Activated T-helper 1 cell treated with Interleukin-2 at 50 U/mL for 16 hours (primary cell): ENCODE results near the gene KRR1.
"Not testable (repeated sequence)": the region's sequence is repeated elsewhere in the genome, so short reads cannot be mapped to it uniquely, and the experiment has no call there.

Experiments
- DNase-seq: peaks from one replicate; pipeline ENCODE4 v3.0.0-alpha.2; 2020; ENCODE audit warnings: low read depth

The KRR1 gene

DNA sequence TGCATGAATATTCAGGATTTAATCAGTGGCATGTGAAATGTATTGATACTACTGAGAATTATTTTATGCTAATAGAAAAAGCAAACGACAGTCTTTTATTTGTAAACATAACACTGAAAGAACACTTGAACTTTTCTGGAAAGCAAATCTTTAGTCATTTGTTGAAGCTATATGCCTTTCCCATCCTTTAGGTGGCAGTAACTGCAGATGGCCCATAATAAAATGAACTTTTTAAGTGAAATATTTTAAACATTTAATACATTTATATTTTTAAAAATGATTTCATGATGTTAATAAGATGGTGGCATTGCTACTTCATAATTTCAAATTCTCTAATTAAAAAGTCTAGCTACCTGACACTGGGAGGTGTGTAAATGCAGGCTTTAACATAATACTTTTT lies 13.9 kb upstream of the KRR1 start:
- DNase-seq, result no peak

DNA sequence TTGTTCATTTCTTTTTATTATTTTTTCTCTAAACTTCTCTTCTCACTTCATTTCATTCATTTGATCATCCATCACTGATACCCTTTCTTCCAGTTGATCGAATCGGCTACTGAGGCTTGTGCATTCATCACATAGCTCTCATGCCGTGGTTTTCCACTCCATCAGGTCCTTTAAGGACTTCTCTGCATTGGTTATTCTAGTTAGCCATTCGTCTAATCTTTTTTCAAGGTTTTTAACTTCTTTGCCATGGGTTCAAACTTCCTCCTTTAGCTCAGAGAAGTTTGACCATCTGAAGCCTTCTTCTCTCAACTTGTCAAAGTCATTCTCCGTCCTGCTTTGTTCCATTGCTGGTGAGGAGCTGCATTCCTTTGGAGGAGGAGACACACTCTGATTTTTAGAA lies 10.7 kb upstream of the KRR1 start:
- DNase-seq, result not testable (repeated sequence)

DNA sequence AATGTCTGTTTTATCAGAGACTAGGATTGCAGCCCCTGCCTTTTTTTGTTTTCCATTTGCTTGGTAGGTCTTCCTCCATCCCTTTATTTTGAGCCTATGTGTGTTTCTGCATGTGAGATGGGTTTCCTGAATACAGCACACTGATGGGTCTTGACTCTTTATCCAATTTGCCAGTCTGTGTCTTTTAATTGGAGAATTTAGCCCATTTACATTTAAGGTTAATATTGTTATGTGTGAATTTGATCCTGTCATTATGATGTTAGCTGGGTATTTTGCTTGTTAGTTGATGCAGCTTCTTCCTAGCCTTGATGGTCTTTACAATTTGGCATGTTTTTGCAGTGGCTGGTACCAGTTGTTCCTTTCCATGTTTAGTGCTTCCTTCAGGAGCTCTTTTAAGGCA lies 9.8 kb upstream of the KRR1 start:
- not testable (repeated sequence) for DNase-seq

DNA sequence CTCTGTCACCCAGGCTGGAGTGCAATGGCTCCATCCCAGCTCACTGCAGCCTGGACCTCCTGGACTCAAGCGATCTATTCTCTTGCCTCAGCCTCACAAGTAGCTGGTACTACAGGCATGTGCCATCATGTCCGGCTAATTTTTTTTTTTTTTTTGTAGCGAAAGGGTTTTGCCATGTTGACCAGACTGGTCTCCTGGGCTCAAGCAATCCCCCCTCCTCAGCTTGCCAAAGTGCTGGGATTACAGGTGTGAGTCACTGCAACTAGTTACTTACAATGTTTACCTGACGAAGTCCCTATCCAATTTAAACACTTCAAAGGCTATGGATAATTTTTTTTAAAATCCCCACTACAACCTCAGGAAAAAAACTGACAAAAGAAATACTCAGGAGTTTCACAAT lies 1.8 kb downstream of the KRR1 start:
- no peak for DNase-seq

DNA sequence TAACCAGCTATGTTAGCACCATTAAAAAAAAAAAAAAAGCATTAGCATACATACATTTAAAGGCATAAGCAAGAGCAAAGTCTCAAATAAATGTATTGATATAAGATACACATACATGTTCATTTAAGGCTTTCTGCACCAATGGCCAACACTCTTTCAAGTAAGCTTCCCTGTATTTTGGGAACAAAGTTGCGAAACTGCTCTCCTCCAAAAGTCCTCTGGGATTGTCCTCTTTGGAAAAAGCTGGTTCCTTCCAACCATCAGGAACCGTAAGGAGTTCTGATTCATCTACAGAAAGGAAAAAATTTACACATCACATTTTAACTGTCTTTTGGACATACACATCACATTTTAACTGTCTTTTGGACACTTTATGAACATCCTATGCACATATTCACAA lies 3.2 kb downstream of the KRR1 start:
- no peak for DNase-seq

DNA sequence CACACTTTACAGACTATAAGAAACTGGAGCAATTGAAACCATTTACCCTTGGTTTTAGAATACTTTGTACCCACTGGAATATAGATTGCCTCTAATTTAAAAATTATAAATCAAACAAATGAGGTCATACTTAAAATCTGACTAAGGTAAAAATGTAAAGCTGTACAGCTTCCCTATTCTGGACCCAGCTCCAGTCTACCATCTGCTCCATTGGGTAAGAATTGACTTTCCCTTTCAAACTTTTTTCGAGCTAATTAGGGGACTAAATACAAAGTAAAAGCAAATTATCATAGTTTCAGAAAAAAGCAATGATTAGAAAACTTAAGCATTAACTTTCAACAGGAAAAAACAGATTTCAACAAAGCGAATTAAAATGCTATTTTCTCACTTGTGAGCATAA lies 4.3 kb downstream of the KRR1 start:
- DNase-seq, result no peak

DNA sequence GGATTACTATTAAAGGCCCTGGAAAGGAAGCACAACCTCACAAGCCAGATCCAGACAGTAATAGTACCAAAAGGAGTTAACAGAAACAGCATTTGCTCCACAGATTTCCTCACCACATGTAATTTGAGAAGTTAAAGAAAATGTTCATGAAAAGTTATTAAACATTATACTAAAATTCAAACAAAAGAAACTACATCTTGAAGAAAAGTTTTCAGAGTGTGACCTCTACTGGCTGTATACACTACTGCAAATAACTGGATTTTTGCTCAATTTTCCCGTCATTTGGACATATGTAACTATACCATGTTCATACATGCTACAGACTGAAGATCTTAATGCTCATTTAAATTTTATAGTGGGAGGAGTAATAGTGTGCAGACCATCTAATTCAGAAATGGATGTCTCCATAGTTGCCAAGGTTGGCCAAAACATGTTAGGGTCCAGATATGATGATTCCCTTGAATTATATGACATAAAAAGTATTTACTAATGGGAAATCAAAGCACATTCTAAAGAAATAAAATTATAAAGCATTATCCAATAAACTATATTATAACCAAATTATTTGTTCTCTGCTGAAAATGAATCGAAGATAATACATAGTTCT lies 5.6 kb downstream of the KRR1 start:
- no peak for DNase-seq

DNA sequence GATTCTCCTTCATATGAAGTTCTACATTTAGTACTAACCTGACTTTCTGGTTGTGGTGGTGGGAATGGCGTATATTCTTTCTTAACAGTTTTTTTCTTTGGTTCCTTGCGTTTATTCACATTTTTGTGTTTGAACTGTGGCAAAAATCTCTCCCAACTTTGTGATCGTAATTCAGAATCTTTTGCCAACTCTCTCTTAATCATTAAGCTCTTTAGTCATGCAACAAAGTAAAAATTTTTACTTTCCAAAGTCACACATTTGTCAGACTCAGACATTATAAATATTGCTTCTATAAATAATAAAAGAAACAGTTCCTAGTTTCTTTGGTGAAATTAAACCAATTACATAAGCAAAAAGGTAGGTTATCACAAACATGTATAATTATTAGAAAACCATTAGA lies 7.5 kb downstream of the KRR1 start:
- DNase-seq, result no peak

DNA sequence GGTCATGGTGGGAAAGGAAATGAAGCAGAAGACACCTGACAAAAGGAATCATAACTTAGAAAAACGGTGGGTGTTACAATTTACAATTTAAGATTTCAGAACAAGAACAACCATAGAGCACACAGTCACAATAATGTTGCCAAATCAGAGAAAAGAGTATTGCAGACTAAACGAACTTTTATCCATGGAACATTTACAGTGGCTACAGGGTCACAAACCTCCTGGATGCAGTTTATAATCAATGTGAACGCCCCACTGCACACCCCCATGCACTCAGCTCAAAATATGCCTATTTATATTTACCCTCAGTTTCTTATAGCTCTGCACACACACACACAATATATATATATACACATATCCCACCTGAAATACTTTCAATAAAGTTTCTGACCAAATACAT lies 8.0 kb downstream of the KRR1 start:
- DNase-seq, result no peak

DNA sequence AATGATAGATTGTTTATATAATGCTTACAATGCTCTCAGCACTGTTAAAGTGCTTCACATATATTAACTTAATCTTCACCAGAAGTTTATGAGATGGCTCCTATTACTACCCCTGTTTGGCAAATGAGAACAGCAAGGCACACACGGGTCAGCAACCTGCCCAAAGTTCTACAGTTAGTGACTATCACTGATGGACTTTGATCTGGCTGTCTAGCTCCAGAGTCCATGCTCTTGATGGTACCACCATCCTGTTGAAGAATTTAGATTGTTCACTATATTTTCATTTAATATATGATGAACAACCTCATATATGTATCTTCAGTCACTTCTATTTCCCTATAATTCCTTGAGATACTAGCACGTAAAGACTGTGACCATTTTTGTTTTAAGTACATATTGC lies 20.2 kb downstream of the KRR1 start:
- no peak for DNase-seq

DNA sequence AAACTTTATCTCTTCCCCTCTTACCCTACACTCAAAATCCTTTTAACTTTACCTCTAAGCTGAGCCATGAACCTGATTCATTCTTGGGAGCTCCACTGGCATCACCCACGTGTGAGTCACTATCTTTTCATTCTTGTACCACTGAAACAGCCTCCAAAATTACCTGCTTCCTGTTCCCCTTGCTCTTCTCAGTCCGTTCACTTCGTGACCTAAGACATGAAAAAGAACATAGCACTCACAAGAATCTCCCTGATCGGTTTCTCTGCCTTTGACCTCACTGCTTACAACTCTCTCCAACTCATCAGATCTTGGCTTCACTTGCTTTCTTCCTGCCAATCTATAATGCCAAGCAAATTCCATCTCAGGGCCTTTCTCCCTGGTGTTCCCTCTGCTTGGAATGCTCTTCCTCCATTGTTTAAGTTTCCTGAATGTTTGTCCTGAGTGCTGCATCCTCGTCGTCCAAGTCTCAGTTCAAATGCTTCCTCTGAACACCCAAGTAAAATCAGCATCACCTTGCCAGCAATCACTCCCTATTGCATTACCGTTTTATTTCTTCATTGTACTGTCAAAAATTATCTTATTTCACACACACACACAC lies 21.7 kb downstream of the KRR1 start:
- no peak for DNase-seq

DNA sequence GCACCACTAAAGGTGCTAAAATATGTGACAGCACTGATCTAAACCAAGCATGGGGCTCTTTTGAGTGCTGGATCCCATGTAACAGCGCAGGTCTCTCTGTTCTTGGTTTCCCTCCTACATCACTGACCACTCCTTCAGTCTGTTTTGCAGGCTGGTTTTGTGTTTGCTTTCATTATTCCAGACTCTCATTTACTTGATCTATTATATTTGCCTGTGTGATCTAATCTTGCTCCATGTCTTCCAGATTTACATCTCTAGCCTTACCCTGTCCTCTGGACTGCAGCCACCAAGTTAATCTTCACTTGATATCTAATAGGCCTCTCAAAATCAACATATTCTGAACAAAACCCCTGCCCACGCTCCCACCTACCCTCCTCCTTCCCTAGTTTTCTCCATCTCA lies 22.2 kb downstream of the KRR1 start:
- no peak for DNase-seq

DNA sequence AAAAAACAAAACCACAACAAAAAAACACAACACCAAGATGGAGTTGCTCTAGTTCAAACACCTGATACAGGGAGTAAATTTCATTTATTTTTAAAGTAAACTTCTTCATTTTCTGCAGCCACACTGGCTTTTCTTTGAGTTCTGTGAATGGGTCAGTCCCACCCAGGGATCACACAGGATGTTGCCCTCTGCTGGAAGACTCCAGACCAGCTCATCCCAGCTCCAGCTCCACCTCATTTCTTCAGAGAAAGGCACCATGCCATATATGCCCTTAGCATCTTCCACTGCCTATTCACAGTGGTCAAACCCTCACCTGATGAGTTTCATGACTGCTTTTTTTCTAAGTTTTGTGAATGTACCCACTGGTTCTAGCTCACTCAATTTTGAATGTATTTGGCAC lies 22.9 kb downstream of the KRR1 start:
- DNase-seq, result no peak

DNA sequence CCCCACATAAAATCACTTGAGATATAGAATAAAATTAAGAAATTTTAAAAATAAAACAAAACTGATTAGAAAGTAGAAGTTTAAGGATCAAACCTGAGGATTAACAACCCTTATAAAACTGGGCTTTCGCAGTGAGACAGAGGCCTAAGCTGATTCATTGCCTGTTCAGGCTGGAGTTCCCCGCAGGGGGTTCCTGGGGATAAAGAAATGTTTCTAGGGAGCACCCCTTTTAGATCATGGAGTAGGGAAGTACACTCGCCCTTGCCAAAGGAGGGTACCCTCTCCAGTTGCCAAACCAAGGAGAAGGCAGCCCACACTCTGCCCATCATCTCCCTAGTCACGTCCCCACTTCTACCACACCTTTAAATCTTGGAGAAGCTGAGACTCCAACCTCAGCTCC lies 24.1 kb downstream of the KRR1 start:
- DNase-seq, result no peak

DNA sequence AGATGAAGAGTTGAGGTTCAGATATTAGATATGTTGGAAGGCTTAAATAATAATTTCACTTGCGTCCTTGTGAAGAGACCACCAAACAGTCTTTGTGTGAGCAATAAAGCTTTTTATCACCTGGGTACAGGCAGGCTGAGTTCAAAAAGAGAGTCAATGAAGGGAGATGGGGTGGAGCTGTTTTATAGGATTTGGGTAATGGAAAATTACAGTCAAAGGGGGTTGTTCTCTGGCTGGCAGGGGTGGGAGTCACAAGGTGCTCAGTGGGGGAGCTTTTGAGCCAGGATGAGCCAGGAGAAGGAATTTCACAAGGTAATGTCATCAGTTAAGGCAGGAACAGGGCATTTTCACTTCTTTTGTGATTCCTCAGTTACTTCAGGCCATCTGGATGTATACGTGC lies 27.0 kb downstream of the KRR1 start:
- DNase-seq, result not testable (repeated sequence)

DNA sequence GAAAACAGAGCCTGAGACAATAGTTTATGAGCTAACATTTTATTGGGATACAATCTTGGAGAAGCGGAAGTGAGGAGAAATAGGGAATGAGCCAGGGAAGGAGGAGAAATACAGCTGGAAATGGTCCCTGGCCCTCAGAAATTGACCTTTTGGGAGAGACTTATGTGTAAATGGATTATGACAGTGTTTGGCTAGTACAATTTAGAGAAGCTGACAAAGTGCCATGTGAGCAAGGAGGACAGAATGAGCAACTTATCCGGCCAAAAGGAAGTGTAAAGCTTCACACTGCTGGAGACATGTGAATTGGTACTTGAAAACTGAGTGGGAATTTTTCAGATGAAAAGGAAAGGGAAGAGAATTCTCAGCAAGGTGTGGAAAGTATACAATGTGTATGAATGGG lies 28.0 kb downstream of the KRR1 start:
- DNase-seq, result no peak

DNA sequence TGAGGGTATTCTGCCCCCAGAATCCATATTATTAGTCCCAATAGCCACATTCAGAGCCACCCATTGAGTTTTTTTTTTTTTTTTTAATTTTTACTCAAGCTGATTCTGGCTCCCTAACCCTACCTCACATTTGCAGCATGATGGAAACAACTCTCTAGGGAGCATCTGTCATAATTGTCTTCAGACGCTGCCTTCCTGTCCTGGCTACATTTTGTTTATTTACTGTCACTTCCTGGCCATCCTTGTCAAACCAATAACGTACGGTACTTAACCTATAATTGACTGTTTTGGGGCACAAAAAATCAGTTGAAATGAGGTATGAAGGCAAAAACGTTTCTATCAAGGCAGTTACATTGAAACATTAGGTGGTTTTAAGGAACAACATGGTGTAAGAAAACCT lies 28.8 kb downstream of the KRR1 start:
- DNase-seq, result no peak

DNA sequence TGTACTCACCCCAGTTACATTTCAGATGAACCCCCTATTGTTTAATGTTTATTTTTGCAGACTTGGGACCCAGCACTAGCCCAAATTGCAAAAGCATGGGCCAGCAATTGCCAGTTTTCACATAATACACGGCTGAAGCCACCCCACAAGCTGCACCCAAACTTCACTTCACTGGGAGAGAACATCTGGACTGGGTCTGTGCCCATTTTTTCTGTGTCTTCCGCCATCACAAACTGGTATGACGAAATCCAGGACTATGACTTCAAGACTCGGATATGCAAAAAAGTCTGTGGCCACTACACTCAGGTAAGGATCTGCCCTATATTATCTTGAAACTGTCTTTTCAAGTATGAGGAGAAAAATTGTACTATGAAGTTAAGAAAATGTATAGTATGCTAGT lies 29.6 kb downstream of the KRR1 start:
- DNase-seq, result no peak

DNA sequence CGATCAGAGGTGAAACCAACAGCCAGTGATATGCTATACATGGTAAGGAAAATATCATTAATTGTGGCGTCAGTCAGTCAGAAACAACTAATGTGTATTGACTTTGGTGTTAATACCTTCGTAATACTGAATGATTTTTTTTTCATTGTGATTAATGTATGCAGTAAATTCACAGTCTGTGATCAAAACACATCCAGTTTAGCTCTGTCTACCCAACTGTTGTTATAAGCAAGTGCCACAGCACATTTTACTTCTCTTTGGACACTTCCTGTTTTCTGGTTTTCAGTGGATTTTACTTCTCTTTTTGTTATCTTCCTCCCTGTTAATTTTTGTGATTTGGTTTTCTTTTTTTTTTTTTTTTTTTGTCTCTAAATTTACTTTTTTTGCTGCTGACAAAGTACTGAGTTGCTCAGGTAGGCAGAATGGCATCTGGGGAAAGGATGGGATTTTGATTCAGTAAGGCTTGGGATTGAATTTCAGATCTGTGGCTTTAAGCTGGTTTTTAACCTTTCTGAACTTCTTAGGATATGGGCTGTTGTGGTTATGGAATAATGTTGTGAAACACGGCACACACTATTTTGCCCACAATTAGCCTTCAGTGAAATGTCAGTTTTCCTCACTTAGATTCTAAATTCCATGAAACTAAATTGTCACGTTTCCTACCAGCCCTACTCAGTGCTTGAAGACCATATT lies 30.2 kb downstream of the KRR1 start:
- no peak for DNase-seq

DNA sequence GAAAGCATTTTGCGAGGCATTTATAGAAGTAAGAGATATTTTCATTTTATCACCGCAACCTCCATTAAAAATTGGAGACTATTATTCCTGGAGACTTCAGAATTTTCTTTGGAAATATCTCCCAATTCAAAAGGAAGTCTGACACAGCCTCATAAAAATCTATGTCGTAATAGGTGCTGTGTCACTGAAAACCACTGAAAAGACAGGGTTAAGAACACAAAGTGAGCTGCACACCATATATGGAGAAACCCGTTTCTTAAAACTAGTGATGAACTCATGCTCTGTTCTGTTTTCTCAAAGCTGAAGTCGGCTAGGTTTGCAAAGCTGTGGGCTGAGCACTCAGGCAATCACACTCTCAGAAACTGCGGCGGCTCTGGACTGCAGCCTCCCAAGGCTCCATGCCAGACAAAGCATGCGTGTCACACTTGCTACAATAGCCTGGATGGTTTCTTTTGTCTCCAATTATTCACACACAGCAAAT lies 30.9 kb downstream of the KRR1 start, which contains the start of gene GLIPR1:
GLIPR1 (plus strand) TSS at position 287 of the 481 bp plus-strand sequence; CDS start at position 413, 126 bp downstream.
- peak; percentile 45 for DNase-seq

DNA sequence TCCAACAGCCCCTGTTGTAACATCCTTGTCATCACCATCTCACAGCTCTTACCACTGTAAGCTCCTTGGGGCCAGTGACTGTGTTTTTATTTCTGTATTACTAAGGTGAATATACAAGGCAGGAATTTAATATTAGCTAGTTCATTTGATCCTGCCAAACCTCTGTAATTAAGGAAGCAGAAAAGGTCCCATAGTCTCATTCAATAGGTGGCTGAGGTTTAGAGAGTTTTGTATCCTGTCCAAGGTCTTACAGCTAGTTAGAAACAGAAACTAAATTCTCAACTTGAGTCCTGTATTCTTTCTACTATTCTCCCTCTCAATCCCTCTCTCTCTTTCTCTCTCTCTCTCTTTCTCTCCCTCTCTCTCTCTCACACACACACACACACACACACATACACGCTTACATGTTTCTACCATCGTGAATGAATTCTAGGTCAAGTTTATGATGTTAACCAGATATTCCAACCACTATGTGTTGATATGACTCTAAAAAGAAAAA lies 31.4 kb downstream of the KRR1 start:
- DNase-seq, result no peak

DNA sequence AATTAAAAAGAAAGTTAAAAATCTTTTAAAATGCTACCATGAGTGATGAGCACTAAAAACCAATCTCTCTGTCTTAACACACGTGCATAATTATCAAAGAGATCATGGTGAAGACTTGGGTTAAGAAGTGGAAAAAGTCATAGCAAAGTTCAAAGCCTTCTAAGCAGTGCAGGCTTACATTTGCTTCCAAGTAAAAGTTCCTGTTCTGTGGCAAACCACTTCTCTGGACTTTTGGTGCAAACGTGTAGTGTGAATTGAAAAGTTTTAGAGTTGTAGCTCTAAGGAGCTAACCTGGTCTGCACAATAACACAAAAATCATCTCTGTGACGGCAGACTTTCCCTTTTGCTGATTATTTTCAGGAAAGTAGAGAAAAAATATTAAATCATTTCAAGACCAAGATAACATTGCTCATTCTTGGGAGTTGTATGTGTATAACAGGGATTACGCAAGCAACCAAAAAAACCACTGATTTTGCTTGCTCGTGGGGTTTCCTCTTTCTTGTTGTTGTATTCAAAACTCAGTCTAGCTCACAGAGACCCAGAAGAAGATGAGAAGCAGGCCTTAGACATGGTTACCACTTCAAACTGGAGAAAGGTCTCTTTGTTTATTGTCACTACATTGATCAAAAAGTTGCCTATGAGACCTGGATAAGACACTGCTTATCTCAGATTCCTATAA lies 33.2 kb downstream of the KRR1 start:
- DNase-seq, result no peak

DNA sequence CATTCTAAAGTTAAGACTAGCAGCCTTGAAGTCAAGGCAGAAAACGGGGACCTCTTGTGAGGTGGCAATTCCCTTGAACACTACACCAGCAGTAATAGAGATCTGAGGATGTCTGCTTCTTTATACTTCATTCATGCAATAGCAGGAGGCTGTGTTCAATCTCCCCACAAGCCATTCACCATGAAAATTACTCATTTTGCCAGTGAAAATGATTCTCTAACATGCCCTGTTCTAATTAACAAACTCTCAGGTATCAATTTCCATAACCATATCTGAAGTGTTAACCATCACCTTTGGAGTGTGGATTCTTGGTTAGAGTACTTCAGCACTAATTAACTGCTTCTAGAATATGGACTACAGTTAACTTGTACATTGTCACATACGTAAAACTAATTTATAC lies 34.3 kb downstream of the KRR1 start:
- DNase-seq, result no peak
